Ovary (tissue), 3 donors: ENCODE data around the gene BACH2.

Source experiments
- EP300 ChIP-seq: sonication (generic); formaldehyde crosslinking; IDR thresholded peaks from one replicate; pipeline ENCODE4 v1.6.1; 2017; ENCODE audit warnings: antibody characterized with exemption
- POLR2A ChIP-seq: fragments of 450-650 bp; IDR thresholded peaks from one replicate; pipeline ENCODE4 v1.6.1; 2017; ENCODE audit warnings: antibody characterized with exemption, mild to moderate bottlenecking, moderate library complexity
- TF ChIP-seq, protein P1 (sequence below), 3 donors: fragments of 450-650 bp in 2 of 3; fragments of 200-600 bp in 1 of 3; IDR thresholded peaks; one replicate each; pipeline versions ENCODE4 v1.5.1 to v1.8.0; 2016 to 2022; ENCODE audit warnings: antibody characterized with exemption in 3 of 3, mild to moderate bottlenecking in 1 of 3
- donor health status: DM: no; HTN: no; CAD: no.

GRCh38 chr6:89970609-89971337, 325.9 kb downstream of the BACH2 start:
- no peak for TF ChIP-seq POLR2A
- TF ChIP-seq EP300 = no peak
- TF ChIP-seq, protein P1, sequence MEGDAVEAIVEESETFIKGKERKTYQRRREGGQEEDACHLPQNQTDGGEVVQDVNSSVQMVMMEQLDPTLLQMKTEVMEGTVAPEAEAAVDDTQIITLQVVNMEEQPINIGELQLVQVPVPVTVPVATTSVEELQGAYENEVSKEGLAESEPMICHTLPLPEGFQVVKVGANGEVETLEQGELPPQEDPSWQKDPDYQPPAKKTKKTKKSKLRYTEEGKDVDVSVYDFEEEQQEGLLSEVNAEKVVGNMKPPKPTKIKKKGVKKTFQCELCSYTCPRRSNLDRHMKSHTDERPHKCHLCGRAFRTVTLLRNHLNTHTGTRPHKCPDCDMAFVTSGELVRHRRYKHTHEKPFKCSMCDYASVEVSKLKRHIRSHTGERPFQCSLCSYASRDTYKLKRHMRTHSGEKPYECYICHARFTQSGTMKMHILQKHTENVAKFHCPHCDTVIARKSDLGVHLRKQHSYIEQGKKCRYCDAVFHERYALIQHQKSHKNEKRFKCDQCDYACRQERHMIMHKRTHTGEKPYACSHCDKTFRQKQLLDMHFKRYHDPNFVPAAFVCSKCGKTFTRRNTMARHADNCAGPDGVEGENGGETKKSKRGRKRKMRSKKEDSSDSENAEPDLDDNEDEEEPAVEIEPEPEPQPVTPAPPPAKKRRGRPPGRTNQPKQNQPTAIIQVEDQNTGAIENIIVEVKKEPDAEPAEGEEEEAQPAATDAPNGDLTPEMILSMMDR (IDR thresholded peaks at IDR 0.05) = peak in 1 of 3 donors; percentile 53
